Measurements from ENCODE around the gene TSPAN9.

The TSPAN9 gene

GRCh38 chr12:3107071-3107583 is 29.9 kb downstream of the TSPAN9 start:
- Histone ChIP-seq H3K4me2 (ENCODE audit: low read length) (no peak overlapping the region), H3K36me3 (ENCODE audit: control insufficient read depth, low read length) (no peaks in the 10 kb centered on the region), H3K4me1 (ENCODE audit: control insufficient read depth, low read length) (peaks cover 3% of the 10 kb centered on the region; the same call in 1 of the 2 replicates), H3K9me3 (ENCODE audit: control insufficient read depth, insufficient read depth, low read length) (no peaks in the 10 kb centered on the region), H3K4me3 (ENCODE audit: low read length) (no peak overlapping the region), H3F3A (ENCODE audit: control insufficient read depth, insufficient read depth) (no peaks in the 10 kb centered on the region), H4K20me1 (ENCODE audit: control insufficient read depth, insufficient read depth, low read depth, low read length) (no peaks in the 10 kb centered on the region), H3K27me3 (ENCODE audit: control insufficient read depth, low read length) (no peaks in the 10 kb centered on the region), H3K9me2 (replicated peaks; ENCODE audit: control insufficient read depth, low read length) (no peaks in the 10 kb centered on the region), H3K27ac (ENCODE audit: low read depth, low read length) (no peak overlapping the region), H3K79me2 (ENCODE audit: control insufficient read depth, low read length) (no peaks in the 10 kb centered on the region)
- TF ChIP-seq EZH2phosphoT487 (IDR thresholded peaks at IDR 0.05; ENCODE audit: borderline replicate concordance, low read length), result no peak

GRCh38 chr12:3107954-3108353 is 30.8 kb downstream of the TSPAN9 start:
- H3K27ac ChIP-seq (ENCODE audit: low read depth, low read length), result no peak overlapping the region

GRCh38 chr12:3110578-3110977 is 33.4 kb downstream of the TSPAN9 start:
- Histone ChIP-seq H3K9me2 (replicated peaks; ENCODE audit: control insufficient read depth, low read length) (no peaks in the 10 kb centered on the region), H3F3A (ENCODE audit: control insufficient read depth, insufficient read depth) (no peaks in the 10 kb centered on the region), H4K20me1 (ENCODE audit: control insufficient read depth, insufficient read depth, low read depth, low read length) (no peaks in the 10 kb centered on the region), H3K27ac (ENCODE audit: low read depth, low read length) (no peak overlapping the region), H3K4me2 (ENCODE audit: low read length) (no peak overlapping the region), H3K36me3 (ENCODE audit: control insufficient read depth, low read length) (no peaks in the 10 kb centered on the region), H3K9me3 (ENCODE audit: control insufficient read depth, insufficient read depth, low read length) (no peaks in the 10 kb centered on the region), H3K4me1 (ENCODE audit: control insufficient read depth, low read length) (peaks cover 3% of the 10 kb centered on the region; the same call in 1 of the 2 replicates), H3K4me3 (ENCODE audit: low read length) (no peak overlapping the region), H3K79me2 (ENCODE audit: control insufficient read depth, low read length) (no peaks in the 10 kb centered on the region), H3K27me3 (ENCODE audit: control insufficient read depth, low read length) (no peaks in the 10 kb centered on the region; the same call in 1 of the 2 replicates)
- TF ChIP-seq EZH2phosphoT487 (IDR thresholded peaks at IDR 0.05; ENCODE audit: borderline replicate concordance, low read length) (no peak), CTCF (IDR thresholded peaks at IDR 0.05; ENCODE audit: low read depth, low read length, poor library complexity, severe bottlenecking) (no peak)

More at GRCh38 chr12:3107954-3108353, 30.8 kb downstream of the TSPAN9 start:
- Histone ChIP-seq H3K36me3 (ENCODE audit: control insufficient read depth, low read length) (no peaks in the 10 kb centered on the region), H3K9me2 (replicated peaks; ENCODE audit: control insufficient read depth, low read length) (no peaks in the 10 kb centered on the region), H3K79me2 (ENCODE audit: control insufficient read depth, low read length) (no peaks in the 10 kb centered on the region), H3F3A (ENCODE audit: control insufficient read depth, insufficient read depth) (no peaks in the 10 kb centered on the region), H3K4me1 (ENCODE audit: control insufficient read depth, low read length) (peaks cover 3% of the 10 kb centered on the region; the same call in 1 of the 2 replicates), H3K9me3 (ENCODE audit: control insufficient read depth, insufficient read depth, low read length) (no peaks in the 10 kb centered on the region), H3K4me2 (ENCODE audit: low read length) (no peak overlapping the region), H4K20me1 (ENCODE audit: control insufficient read depth, insufficient read depth, low read depth, low read length) (no peaks in the 10 kb centered on the region), H3K27me3 (ENCODE audit: control insufficient read depth, low read length) (no peaks in the 10 kb centered on the region; the same call in 1 of the 2 replicates), H3K4me3 (ENCODE audit: low read length) (no peak overlapping the region)
- TF ChIP-seq CTCF (IDR thresholded peaks at IDR 0.05; ENCODE audit: low read depth, low read length, poor library complexity, severe bottlenecking), result no peak
- TF ChIP-seq EZH2phosphoT487 (IDR thresholded peaks at IDR 0.05; ENCODE audit: borderline replicate concordance, low read length), result no peak

GRCh38 chr12:3113671-3114325 is 36.6 kb downstream of the TSPAN9 start:
- no peaks in the 10 kb centered on the region for H3K9me3 ChIP-seq (ENCODE audit: control insufficient read depth, insufficient read depth, low read length)
- H3K4me1 ChIP-seq (ENCODE audit: control insufficient read depth, low read length), result no peaks in the 10 kb centered on the region
- no peaks in the 10 kb centered on the region for H3K9me2 ChIP-seq (replicated peaks; ENCODE audit: control insufficient read depth, low read length)
- no peak overlapping the region for H3K4me3 ChIP-seq (ENCODE audit: low read length)
- no peaks in the 10 kb centered on the region for H3K36me3 ChIP-seq (ENCODE audit: control insufficient read depth, low read length)
- no peaks in the 10 kb centered on the region for H3F3A ChIP-seq (ENCODE audit: control insufficient read depth, insufficient read depth)
- H3K27me3 ChIP-seq (ENCODE audit: control insufficient read depth, low read length), result no peaks in the 10 kb centered on the region; the same call in 1 of the 2 replicates
- H3K27ac ChIP-seq (ENCODE audit: low read depth, low read length), result no peak overlapping the region
- no peak overlapping the region for H3K4me2 ChIP-seq (ENCODE audit: low read length)
- no peaks in the 10 kb centered on the region for H3K79me2 ChIP-seq (ENCODE audit: control insufficient read depth, low read length)
- TF ChIP-seq CTCF (IDR thresholded peaks at IDR 0.05; ENCODE audit: low read depth, low read length, poor library complexity, severe bottlenecking) (no peak), EZH2phosphoT487 (IDR thresholded peaks at IDR 0.05; ENCODE audit: borderline replicate concordance, low read length) (no peak)
- H4K20me1 ChIP-seq (ENCODE audit: control insufficient read depth, insufficient read depth, low read depth, low read length), result no peaks in the 10 kb centered on the region

Measured in DOHH2 (cell line).